HG03439 (cell line): Measurements from ENCODE around the gene ARF6.
"Not testable (repeated sequence)": the region's sequence is repeated elsewhere in the genome, so short reads cannot be mapped to it uniquely, and the experiment has no call there.

Experiments
- ATAC-seq: cut with Tn5 transposase; IDR thresholded peaks from one replicate; pipeline ENCODE4 v1.9.1; 2021; ENCODE audit warnings: mild to moderate bottlenecking, moderate library complexity; ENCODE audit not compliant: unreplicated experiment

The ARF6 gene

GRCh38 chr14:49936882-49937281 is 44.0 kb downstream of the ARF6 start:
- not testable (repeated sequence) for ATAC-seq

- ATAC-seq = not testable (repeated sequence)
These were observed 46.3 kb downstream of the ARF6 start for GRCh38 chr14:49939215-49939614.

- ATAC-seq = no peak
These were observed 47.1 kb downstream of the ARF6 start for GRCh38 chr14:49939884-49940510.

GRCh38 chr14:49940808-49941421 is 48.0 kb downstream of the ARF6 start:
- ATAC-seq = no peak

GRCh38 chr14:49942090-49942489 is 49.2 kb downstream of the ARF6 start:
- no peak for ATAC-seq

GRCh38 chr14:49944501-49944900 is 51.6 kb downstream of the ARF6 start:
- no peak for ATAC-seq

GRCh38 chr14:49945448-49946319 is 52.8 kb downstream of the ARF6 start:
- no peak for ATAC-seq
